SK-N-SH (cell line): ENCODE results near the gene TRPC4AP. TPM values are rescaled to one million over a fixed set of nuclear protein-coding genes. Genes with fewer than 3 reads are reported as not detected.

Source experiments
- CTCF ChIA-PET: fragments of 300-600, 350-600 bp; formaldehyde crosslinking; extraction: SDS; loops from one replicate; lab custom pipeline; 2021; lab: Yijun Ruan, JAX
- POLR2A ChIA-PET: fragments of 350-600 bp; sonication (Branson Sonifier 250); formaldehyde crosslinking; extraction: SDS; loops from one replicate; lab custom pipeline; 2020; ENCODE audit warnings: antibody characterized with exemption, inconsistent platforms; lab: Yijun Ruan, JAX
- DNase-seq: peaks from one replicate; pipeline ENCODE4 v3.0.0; 2012
- H2AFZ ChIP-seq: fragments of 200-600 bp; sonication (generic); 2 replicates; pipeline ENCODE4 v1.8.1; 2016; ENCODE audit warnings: antibody characterized with exemption, mild to moderate bottlenecking, low read depth
- H3F3A ChIP-seq: fragments of 200-600 bp; sonication (generic); replicated peaks from 2 replicates; pipeline ENCODE3; 2016; ENCODE audit warnings: antibody characterized with exemption, mild to moderate bottlenecking; ENCODE audit not compliant: insufficient read depth
- H3K27ac ChIP-seq, 2 experiments: fragments of 200-500 bp in 1 of 2; fragments of 200-600 bp in 1 of 2; sonication (Bioruptor generic) in 1 of 2; sonication (generic), shearing (Covaris generic) in 1 of 2; 2 replicates each; pipeline versions ENCODE4 v1.5.1 to v1.6.1; 2014 to 2016; ENCODE audit warnings: low read depth in 2 of 2, inconsistent platforms in 1 of 2, low read length in 1 of 2, mild to moderate bottlenecking in 1 of 2, mixed read lengths in 1 of 2
- H3K27me3 ChIP-seq: fragments of 200-600 bp; sonication (generic), shearing (Covaris generic); 2 replicates; pipeline ENCODE4 v1.6.1; 2016; ENCODE audit warnings: mixed run types; ENCODE audit not compliant: insufficient read depth
- H3K36me3 ChIP-seq, 2 experiments: fragments of 200-500 bp in 1 of 2; fragments of 200-600 bp in 1 of 2; sonication (Bioruptor generic) in 1 of 2; sonication (generic) in 1 of 2; replicated peaks in 1 of 2; 2 replicates each; pipeline versions ENCODE3 to v1.5.1; 2014 to 2016; ENCODE audit warnings: low read length in 1 of 2, mild to moderate bottlenecking in 1 of 2; ENCODE audit not compliant: insufficient read depth in 2 of 2, control insufficient read depth in 1 of 2
- H3K4me1 ChIP-seq, 2 experiments: fragments of 200-500 bp in 1 of 2; fragments of 200-600 bp in 1 of 2; sonication (Bioruptor generic) in 1 of 2; sonication (generic), shearing (Covaris generic) in 1 of 2; 2 replicates each; pipeline versions ENCODE4 v1.5.1 to v1.6.1; 2014 to 2016; ENCODE audit warnings: low read depth in 1 of 2, low read length in 1 of 2, mixed run types in 1 of 2; ENCODE audit not compliant: insufficient read depth in 2 of 2, control insufficient read depth in 1 of 2
- H3K4me2 ChIP-seq: fragments of 200-600 bp; sonication (generic), shearing (Covaris generic); 2 replicates; pipeline ENCODE4 v1.6.1; 2017; ENCODE audit warnings: mixed run types
- H3K4me3 ChIP-seq, 2 experiments: fragments of 200-500 bp in 1 of 2; fragments of 200-600 bp in 1 of 2; sonication (Bioruptor generic) in 1 of 2; sonication (generic), shearing (Covaris generic) in 1 of 2; 2 replicates each; pipeline versions ENCODE4 v1.5.1 to v1.8.1; 2014 to 2016; ENCODE audit warnings: low read depth in 2 of 2, inconsistent platforms in 1 of 2, low read length in 1 of 2, mild to moderate bottlenecking in 1 of 2, mixed read lengths in 1 of 2, moderate library complexity in 1 of 2
- H3K79me2 ChIP-seq: fragments of 200-600 bp; sonication (generic); 2 replicates; pipeline ENCODE4 v1.8.1; 2017; ENCODE audit warnings: mild to moderate bottlenecking; ENCODE audit not compliant: insufficient read depth
- H3K9ac ChIP-seq: fragments of 200-600 bp; sonication (generic); 2 replicates; pipeline ENCODE4 v1.6.1; 2017; ENCODE audit warnings: mixed run types
- H3K9me2 ChIP-seq: fragments of 200-600 bp; sonication (generic); 2 replicates; pipeline ENCODE4 v1.6.1; 2017; ENCODE audit warnings: mixed run types
- H3K9me3 ChIP-seq: fragments of 200-600 bp; sonication (generic); 2 replicates; pipeline ENCODE4 v1.6.1; 2017; ENCODE audit warnings: mixed run types, mild to moderate bottlenecking, moderate library complexity
- H4K20me1 ChIP-seq: fragments of 200-600 bp; sonication (generic); 2 replicates; pipeline ENCODE4 v1.6.1; 2017; ENCODE audit warnings: mild to moderate bottlenecking, mixed run types; ENCODE audit not compliant: insufficient read depth
- CHD2 ChIP-seq: fragments of 150-350 bp; IDR thresholded peaks from 2 replicates; pipeline ENCODE4 v1.6.1; 2018; ENCODE audit warnings: low read length; ENCODE audit not compliant: partially characterized antibody
- ELF1 ChIP-seq: IDR thresholded peaks from 2 replicates; pipeline ENCODE4 v1.4.0; 2012
- EZH2phosphoT487 ChIP-seq: fragments of 200-600 bp; sonication (generic); IDR thresholded peaks from 2 replicates; pipeline ENCODE4 v1.6.1; 2017; ENCODE audit warnings: low read depth, mixed run types, mild to moderate bottlenecking, antibody characterized with exemption, moderate library complexity, borderline replicate concordance
- FOSL2 ChIP-seq: IDR thresholded peaks from 2 replicates; pipeline ENCODE4 v1.4.0; 2012; ENCODE audit warnings: low read depth, mild to moderate bottlenecking, moderate library complexity, borderline replicate concordance
- FOXJ3 ChIP-seq: sonication (generic); formaldehyde crosslinking; IDR thresholded peaks from 2 replicates; pipeline ENCODE4 v1.5.1; 2020; ENCODE audit warnings: mild to moderate bottlenecking, missing genetic modification reagents
- GABPA ChIP-seq: IDR thresholded peaks from 2 replicates; pipeline ENCODE4 v1.4.0; 2012; ENCODE audit warnings: low read depth, mild to moderate bottlenecking
- JUND ChIP-seq: IDR thresholded peaks from 2 replicates; pipeline ENCODE4 v1.4.0; 2012
- MEF2A ChIP-seq: IDR thresholded peaks from 2 replicates; pipeline ENCODE4 v1.4.0; 2012; ENCODE audit warnings: low read depth, borderline replicate concordance
- MXI1 ChIP-seq: IDR thresholded peaks from 2 replicates; pipeline ENCODE4 v1.6.1; 2012; ENCODE audit warnings: mild to moderate bottlenecking, low read depth, low read length, improper control_type of control experiment
- NFIC ChIP-seq: IDR thresholded peaks from 2 replicates; pipeline ENCODE4 v1.4.0; 2012; ENCODE audit warnings: borderline replicate concordance
- NRF1 ChIP-seq: IDR thresholded peaks from 2 replicates; pipeline ENCODE4 v1.6.1; 2012; ENCODE audit warnings: low read depth, mild to moderate bottlenecking, low read length
- PBX3 ChIP-seq: IDR thresholded peaks from 2 replicates; pipeline ENCODE4; 2012
- POLR2AphosphoS5 ChIP-seq: IDR thresholded peaks from 2 replicates; pipeline ENCODE4 v1.6.1; 2012; ENCODE audit warnings: low read depth, low read length
- RAD21 ChIP-seq: IDR thresholded peaks from 2 replicates; pipeline ENCODE4 v1.6.1; 2012; ENCODE audit warnings: mild to moderate bottlenecking, low read length
- REST ChIP-seq: IDR thresholded peaks from 2 replicates; pipeline ENCODE4 v1.6.1; 2012; ENCODE audit warnings: mild to moderate bottlenecking, low read depth, low read length, moderate library complexity
- SIN3A ChIP-seq: IDR thresholded peaks from 2 replicates; pipeline ENCODE4 v1.6.1; 2012; ENCODE audit warnings: low read depth, mild to moderate bottlenecking, low read length, moderate library complexity, borderline replicate concordance
- SMC3 ChIP-seq: IDR thresholded peaks from 2 replicates; pipeline ENCODE4 v1.6.1; 2012; ENCODE audit warnings: low read depth, low read length, improper control_type of control experiment
- TAF1 ChIP-seq: IDR thresholded peaks from 2 replicates; pipeline ENCODE4 v1.6.1; 2012; ENCODE audit warnings: low read depth, mild to moderate bottlenecking, low read length, moderate library complexity, borderline replicate concordance
- TCF12 ChIP-seq: IDR thresholded peaks from 2 replicates; pipeline ENCODE4 v1.4.0; 2012
- TEAD4 ChIP-seq: IDR thresholded peaks from 2 replicates; pipeline ENCODE4 v1.4.0; 2012; ENCODE audit warnings: mild to moderate bottlenecking, borderline replicate concordance; ENCODE audit not compliant: insufficient read depth
- USF2 ChIP-seq: fragments of 150-350 bp; IDR thresholded peaks from 2 replicates; pipeline ENCODE4 v1.6.1; 2017; ENCODE audit warnings: antibody characterized with exemption, low read length, low read depth, borderline replicate concordance
- YY1 ChIP-seq: IDR thresholded peaks from 2 replicates; pipeline ENCODE4 v1.4.0; 2012; ENCODE audit warnings: low read depth, mild to moderate bottlenecking
- ZBTB33 ChIP-seq: IDR thresholded peaks from 2 replicates; pipeline ENCODE4 v1.4.0; 2012; ENCODE audit warnings: low read depth, borderline replicate concordance
- WGBS: methylation state at CpG from one replicate; pipeline ENCODE4 v1.1.6; 2017; ENCODE audit warnings: low lambda C conversion rate; 5-methylcytosine and 5-hydroxymethylcytosine counted together
- polyA plus RNA-seq, 3 experiments: library from polyadenylated mRNA; depleted of rRNA; stranded (reverse); fragments of >200 nt; gene quantifications; 2 replicates each; pipeline ENCODE4 v1.2.3, GENCODE V29; 2012

The TRPC4AP gene
- polyA plus RNA-seq, 1 of the 3 experiments (the other 2 are of a cell fraction) = 57.4 TPM

DNA sequence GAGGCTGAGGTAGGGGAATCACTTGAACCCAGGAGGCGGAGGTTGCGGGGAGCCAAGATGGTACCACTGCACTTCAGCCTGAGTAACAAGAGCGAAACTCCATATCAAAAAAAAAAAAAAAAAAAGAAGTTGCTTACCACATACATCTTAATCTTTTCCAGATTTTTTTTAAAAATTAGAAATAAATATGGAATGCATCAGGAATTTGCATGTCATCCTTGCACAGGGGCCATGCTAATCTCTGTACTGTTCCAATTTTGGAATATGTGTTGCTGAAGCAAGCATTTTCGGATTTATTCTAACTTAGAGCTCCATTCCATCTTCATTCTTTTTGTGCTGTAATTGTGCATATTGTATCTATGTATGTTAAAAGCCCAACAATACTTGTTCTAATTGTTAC, 62.5 kb downstream of the TRPC4AP start:
- Histone ChIP-seq H3K36me3 (peaks cover 40 to 69% of the 10 kb centered on the region in 2 experiments), H3K4me1 (no peaks in the 10 kb centered on the region), H3K4me2 (no peak overlapping the region), H2AFZ (no peak overlapping the region), H3K9me2 (no peaks in the 10 kb centered on the region), H4K20me1 (no peaks in the 10 kb centered on the region), H3K4me3 (no peak overlapping the region), H3K79me2 (no peaks in the 10 kb centered on the region), H3K27me3 (no peaks in the 10 kb centered on the region), H3K9ac (no peak overlapping the region), H3K27ac (no peak overlapping the region), H3F3A (peaks cover 11% of the 10 kb centered on the region), H3K9me3 (no peaks in the 10 kb centered on the region)
- no peak for DNase-seq
- ChIA-PET POLR2A (interaction anchor here (0.7 kb wide), 1 partner anchor 27 kb away, joined by 4 read pairs; no protein-coding TSS in a partner anchor), CTCF (no interaction called here)
- TF ChIP-seq POLR2AphosphoS5 = no peak
- TF ChIP-seq CHD2 = no peak
- no peak for TF ChIP-seq FOSL2
- TF ChIP-seq EZH2phosphoT487 = no peak
- no peak for TF ChIP-seq PBX3
- no peak for TF ChIP-seq NFIC
- TF ChIP-seq TEAD4 = no peak
- no peak for TF ChIP-seq TCF12
- no peak for TF ChIP-seq JUND
- no peak for TF ChIP-seq FOXJ3
- WGBS = 94% methylated on average over 4 of the region's 4 CpGs

DNA sequence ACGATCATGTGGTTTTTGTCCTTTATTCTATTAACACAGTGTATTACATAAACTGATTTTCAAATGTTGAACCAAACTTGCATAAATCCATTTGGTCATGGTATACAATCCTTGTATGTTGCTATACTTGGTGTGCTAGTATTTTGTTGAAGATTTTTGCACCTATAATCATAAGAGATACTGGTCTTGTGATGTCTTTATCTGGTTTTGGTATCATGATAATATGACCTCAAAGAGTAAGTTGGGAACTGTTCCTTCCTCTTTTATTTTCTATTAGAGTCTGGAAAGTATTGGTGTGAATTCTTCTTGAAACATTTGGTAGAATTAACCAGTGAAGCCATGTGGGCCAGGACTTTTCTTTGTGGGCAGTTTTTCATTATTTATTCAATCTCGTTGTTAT, 65.3 kb downstream of the TRPC4AP start:
- peaks cover 34 to 61% of the 10 kb centered on the region in 2 experiments for H3K36me3 ChIP-seq
- TF ChIP-seq ELF1 (no peak), MEF2A (no peak), TAF1 (no peak), RAD21 (no peak), GABPA (no peak), REST (no peak), USF2 (no peak), MXI1 (no peak), NRF1 (no peak), TEAD4 (no peak), ZBTB33 (no peak), EZH2phosphoT487 (no peak), YY1 (no peak), SMC3 (no peak), TCF12 (no peak), SIN3A (no peak)

More for the DNA sequence above, 65.3 kb downstream of the TRPC4AP start:
- peaks cover 11% of the 10 kb centered on the region for H3F3A ChIP-seq
- H3K4me3 ChIP-seq = no peak overlapping the region
- H3K9me2 ChIP-seq = no peaks in the 10 kb centered on the region
- H2AFZ ChIP-seq = no peak overlapping the region
- H3K4me2 ChIP-seq = no peak overlapping the region
- ChIA-PET CTCF (no interaction called here), POLR2A (no interaction called here)
- H3K79me2 ChIP-seq = no peaks in the 10 kb centered on the region
- H3K9ac ChIP-seq = no peak overlapping the region
- no peaks in the 10 kb centered on the region for H3K27me3 ChIP-seq
- no peaks in the 10 kb centered on the region for H3K9me3 ChIP-seq
- no peaks in the 10 kb centered on the region for H4K20me1 ChIP-seq
- no peaks in the 10 kb centered on the region for H3K4me1 ChIP-seq
- 63% methylated on average over 2 of the region's 2 CpGs for WGBS
- H3K27ac ChIP-seq = no peak overlapping the region
- DNase-seq = no peak
